ENCODE data around the gene NAV3.

NAV3 gene

GRCh38 chr12:78038986-78039385, 208.3 kb downstream of the NAV3 start:
- no peak overlapping the region for H3K4me3 ChIP-seq (ENCODE audit: low read depth, low read length)
- TF ChIP-seq CTCF (IDR thresholded peaks at IDR 0.05; ENCODE audit: borderline replicate concordance, insufficient read depth, low read depth, low read length), result no peak

- no peak for TF ChIP-seq CTCF (IDR thresholded peaks at IDR 0.05; ENCODE audit: borderline replicate concordance, insufficient read depth, low read depth, low read length)
- H3K4me3 ChIP-seq (ENCODE audit: low read depth, low read length), result no peak overlapping the region
Observed at GRCh38 chr12:78040111-78040510, 209.4 kb downstream of the NAV3 start.

- no peak overlapping the region for H3K4me3 ChIP-seq (ENCODE audit: low read depth, low read length)
- no peak for TF ChIP-seq CTCF (IDR thresholded peaks at IDR 0.05; ENCODE audit: borderline replicate concordance, insufficient read depth, low read depth, low read length)
Observed at GRCh38 chr12:78050790-78051189, 220.1 kb downstream of the NAV3 start.

- no peak for TF ChIP-seq CTCF (IDR thresholded peaks at IDR 0.05; ENCODE audit: borderline replicate concordance, insufficient read depth, low read depth, low read length)
- no peak overlapping the region for H3K4me3 ChIP-seq (ENCODE audit: low read depth, low read length)
Observed at GRCh38 chr12:78055545-78055944, 224.9 kb downstream of the NAV3 start.

GRCh38 chr12:78057075-78057474, 226.4 kb downstream of the NAV3 start:
- no peak overlapping the region for H3K4me3 ChIP-seq (ENCODE audit: low read depth, low read length)
- TF ChIP-seq CTCF (IDR thresholded peaks at IDR 0.05; ENCODE audit: borderline replicate concordance, insufficient read depth, low read depth, low read length), result no peak

GRCh38 chr12:78060186-78060585, 229.5 kb downstream of the NAV3 start:
- no peak for TF ChIP-seq CTCF (IDR thresholded peaks at IDR 0.05; ENCODE audit: borderline replicate concordance, insufficient read depth, low read depth, low read length)

GRCh38 chr12:78062786-78063185, 232.1 kb downstream of the NAV3 start:
- no peak for TF ChIP-seq CTCF (IDR thresholded peaks at IDR 0.05; ENCODE audit: borderline replicate concordance, insufficient read depth, low read depth, low read length)
- no peak overlapping the region for H3K4me3 ChIP-seq (ENCODE audit: low read depth, low read length)

More at GRCh38 chr12:78060186-78060585, 229.5 kb downstream of the NAV3 start:
- no peak overlapping the region for H3K4me3 ChIP-seq (ENCODE audit: low read depth, low read length)
